Activated CD8-positive, alpha-beta memory T cell treated with anti-CD3 and anti-CD28 coated beads, Interleukin-2, amount 10 ng/mL, durations not matched to agents 7 days and 5 days (primary cell): Measurements from ENCODE around the gene XAGE5. TPM values are rescaled to one million over a fixed set of nuclear protein-coding genes. Genes with fewer than 3 reads are reported as not detected.

Experiments used
- ATAC-seq: fragments of 150-1000 bp; cut with Tn5 transposase; one replicate; pipeline ENCODE4 v1.10.0; 2021; ENCODE audit warnings: moderate library complexity
- CTCF ChIA-PET: fragments of 350-600 bp; sonication (Branson Sonifier 250); formaldehyde crosslinking; loops from one replicate; lab custom pipeline; 2021; ENCODE audit warnings: antibody characterized with exemption; lab: Charles Lee
- DNase-seq: peaks from one replicate; pipeline ENCODE4 v3.0.0-alpha.2; 2020
- H3K27ac Mint-ChIP-seq: one replicate; pipeline ENCODE4 v1.8.0; 2021; ENCODE audit warnings: mild to moderate bottlenecking, mixed read lengths
- H3K27me3 Mint-ChIP-seq: one replicate; pipeline ENCODE4 v1.8.0; 2021; ENCODE audit warnings: mixed read lengths
- H3K36me3 Mint-ChIP-seq: one replicate; pipeline ENCODE4 v1.8.0; 2021; ENCODE audit warnings: mild to moderate bottlenecking, mixed read lengths
- H3K4me1 Mint-ChIP-seq: one replicate; pipeline ENCODE4 v1.8.0; 2021; ENCODE audit warnings: mixed read lengths
- H3K4me3 Mint-ChIP-seq: one replicate; pipeline ENCODE4 v1.8.0; 2021; ENCODE audit warnings: mild to moderate bottlenecking, moderate library complexity, mixed read lengths
- H3K9me3 Mint-ChIP-seq: one replicate; pipeline ENCODE4 v1.8.0; 2022; ENCODE audit warnings: low read depth, mixed read lengths
- total RNA-seq, 2 experiments: library from RNA; stranded (reverse); gene quantifications; one replicate each; pipeline ENCODE4 v1.2.3, GENCODE V29; 2021

Gene XAGE5
- total RNA-seq, 2 experiments from 2014 or later, result not detected

GRCh38 chrX:52865343-52865998 is 54.4 kb downstream of the XAGE5 start:
- no peak for ATAC-seq
- H3K4me3 Mint-ChIP-seq, result no peak overlapping the region
- no peaks in the 10 kb centered on the region for H3K36me3 Mint-ChIP-seq
- peaks cover 9% of the 10 kb centered on the region for H3K27me3 Mint-ChIP-seq
- no peaks in the 10 kb centered on the region for H3K9me3 Mint-ChIP-seq
- H3K4me1 Mint-ChIP-seq, result no peaks in the 10 kb centered on the region
- H3K27ac Mint-ChIP-seq, result no peak overlapping the region
- CTCF ChIA-PET, result no interaction called here
- DNase-seq, result no peak

Other genes starting within 250 kb of the XAGE5 start
- gene SSX7, start 156.4 kb upstream of the XAGE5 start, total RNA-seq, result not detected
- not detected for gene SSX2, start 104.1 kb upstream of the XAGE5 start, total RNA-seq
- gene SSX2B, start 60.0 kb upstream of the XAGE5 start, total RNA-seq, result not detected
- gene SPANXN5, start 13.9 kb upstream of the XAGE5 start, total RNA-seq, result not detected
- gene XAGE3, start 56.8 kb downstream of the XAGE5 start, total RNA-seq, result not detected
- gene FAM156B, start 86.0 kb downstream of the XAGE5 start, total RNA-seq, result 10 to 100 TPM; 13.3 to 20.2 TPM
- gene FAM156A, start 147.2 kb downstream of the XAGE5 start, total RNA-seq, result 10 to 100 TPM; 22.6 to 25.1 TPM
- gene GPR173, start 237.5 kb downstream of the XAGE5 start, total RNA-seq, result under 1 TPM in 1 of 2 experiments, not detected in 1; 0.20 TPM